Lower lobe of right lung (tissue), 2 donors: ENCODE results near the gene LRRC8C. TPM values are rescaled to one million over a fixed set of nuclear protein-coding genes. Genes with fewer than 3 reads are reported as not detected.

Experiments used
- ATAC-seq, 2 donors: fragments of 200-7000 bp; cut with Tn5 transposase; one replicate each; pipeline ENCODE4 v1.9.1; 2020 to 2022; ENCODE audit warnings: mild to moderate bottlenecking in 2 of 2, moderate library complexity in 2 of 2
- DNase-seq: peaks from one replicate; pipeline ENCODE4 v3.0.0-alpha.2; 2020
- H3K27ac ChIP-seq: fragments of 200-600 bp; one replicate; pipeline ENCODE4 v1.8.0; 2022
- H3K27me3 ChIP-seq: fragments of 200-600 bp; one replicate; pipeline ENCODE4 v1.8.0; 2022; ENCODE audit warnings: low read depth
- H3K36me3 ChIP-seq: fragments of 200-600 bp; one replicate; pipeline ENCODE4 v1.8.0; 2022; ENCODE audit warnings: mild to moderate bottlenecking
- H3K4me1 ChIP-seq: fragments of 200-600 bp; one replicate; pipeline ENCODE4 v1.8.0; 2022
- H3K4me3 ChIP-seq: fragments of 200-600 bp; one replicate; pipeline ENCODE4 v1.8.0; 2022; ENCODE audit warnings: mild to moderate bottlenecking
- H3K9me3 ChIP-seq: fragments of 200-600 bp; one replicate; pipeline ENCODE4 v1.8.0; 2022
- intact Hi-C: fragments of 100-400 bp; cut with DNase I; formaldehyde crosslinking; loops from one replicate; pipeline ENCODE4 v1.11.0; 2022
- total RNA-seq: library from RNA; stranded (reverse); fragmentation: NEBNext Ultra II Directional; extraction: Animal tissue kit (Norgen Biotek cat#: 25700); gene quantifications from one replicate; pipeline ENCODE4 v1.2.1, GENCODE V29; 2021
- TF ChIP-seq, protein P1 (sequence below): fragments of 200-600 bp; IDR thresholded peaks from one replicate; pipeline ENCODE4 v1.8.0; 2022; ENCODE audit warnings: antibody characterized with exemption, mild to moderate bottlenecking
- donor health status: DM: no; HTN: yes; CAD: no; lungs with severe emphysema.

The LRRC8C gene
- total RNA-seq, 1 donor from 2014 or later = 13.0 TPM

DNA sequence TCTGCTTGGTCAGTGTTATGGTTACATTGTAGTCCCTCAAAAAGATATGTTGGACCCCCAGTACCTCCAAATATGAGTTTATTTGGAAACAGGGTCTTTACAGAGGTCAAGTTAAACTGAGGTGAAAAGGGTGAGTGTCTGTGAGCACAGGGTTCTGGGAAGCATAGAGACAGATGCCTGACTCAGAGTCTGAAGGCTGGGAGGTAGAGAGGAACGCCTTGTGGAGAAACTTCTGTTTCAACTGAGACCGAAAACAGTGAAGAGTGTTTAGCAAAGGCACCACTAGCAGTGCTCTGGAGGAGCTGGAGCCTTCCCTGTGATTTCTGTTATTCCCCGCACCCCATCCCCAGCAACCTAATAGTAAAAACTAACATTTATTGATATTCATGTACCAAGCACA is 122.7 kb downstream of the LRRC8C start:
- TF ChIP-seq, protein P1, sequence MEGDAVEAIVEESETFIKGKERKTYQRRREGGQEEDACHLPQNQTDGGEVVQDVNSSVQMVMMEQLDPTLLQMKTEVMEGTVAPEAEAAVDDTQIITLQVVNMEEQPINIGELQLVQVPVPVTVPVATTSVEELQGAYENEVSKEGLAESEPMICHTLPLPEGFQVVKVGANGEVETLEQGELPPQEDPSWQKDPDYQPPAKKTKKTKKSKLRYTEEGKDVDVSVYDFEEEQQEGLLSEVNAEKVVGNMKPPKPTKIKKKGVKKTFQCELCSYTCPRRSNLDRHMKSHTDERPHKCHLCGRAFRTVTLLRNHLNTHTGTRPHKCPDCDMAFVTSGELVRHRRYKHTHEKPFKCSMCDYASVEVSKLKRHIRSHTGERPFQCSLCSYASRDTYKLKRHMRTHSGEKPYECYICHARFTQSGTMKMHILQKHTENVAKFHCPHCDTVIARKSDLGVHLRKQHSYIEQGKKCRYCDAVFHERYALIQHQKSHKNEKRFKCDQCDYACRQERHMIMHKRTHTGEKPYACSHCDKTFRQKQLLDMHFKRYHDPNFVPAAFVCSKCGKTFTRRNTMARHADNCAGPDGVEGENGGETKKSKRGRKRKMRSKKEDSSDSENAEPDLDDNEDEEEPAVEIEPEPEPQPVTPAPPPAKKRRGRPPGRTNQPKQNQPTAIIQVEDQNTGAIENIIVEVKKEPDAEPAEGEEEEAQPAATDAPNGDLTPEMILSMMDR = no peak
- intact Hi-C loops = no loop called here
- DNase-seq (no peak), ATAC-seq (no peak)
- Histone ChIP-seq H3K36me3 (no peaks in the 10 kb centered on the region), H3K9me3 (no peaks in the 10 kb centered on the region), H3K27me3 (no peaks in the 10 kb centered on the region), H3K4me3 (no peak overlapping the region), H3K4me1 (peaks cover 57% of the 10 kb centered on the region), H3K27ac (no peak overlapping the region)

DNA sequence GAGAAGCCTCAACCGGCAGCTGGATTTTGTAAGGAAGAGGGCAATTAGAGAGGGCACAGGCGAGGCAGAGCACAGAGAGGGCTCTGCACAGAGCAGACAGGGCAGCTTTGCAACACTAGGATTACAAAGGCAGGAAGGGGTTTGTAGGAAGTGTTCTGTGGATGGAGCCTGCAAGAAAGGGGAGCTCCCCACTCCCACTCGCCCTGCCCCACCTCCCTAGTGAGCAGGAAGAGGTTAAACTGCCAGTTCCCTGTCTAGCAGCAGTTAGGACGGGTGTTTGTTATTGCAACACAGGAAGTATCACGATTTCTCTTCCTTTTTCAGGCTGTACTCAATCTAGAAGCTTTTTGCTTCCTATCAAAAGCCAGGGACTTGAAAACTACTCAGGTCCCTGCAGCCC is 124.6 kb downstream of the LRRC8C start:
- DNase-seq (peak; percentile 78), ATAC-seq (peak; percentile 59 to 82)
- no peaks in the 10 kb centered on the region for H3K9me3 ChIP-seq
- intact Hi-C loops = no loop called here
- H3K4me3 ChIP-seq = peak overlapping the region; percentile 20
- peak overlapping the region; percentile 64 for H3K27ac ChIP-seq
- no peaks in the 10 kb centered on the region for H3K27me3 ChIP-seq
- H3K4me1 ChIP-seq = peaks cover 75% of the 10 kb centered on the region
- no peaks in the 10 kb centered on the region for H3K36me3 ChIP-seq
- TF ChIP-seq, protein P1 = no peak

DNA sequence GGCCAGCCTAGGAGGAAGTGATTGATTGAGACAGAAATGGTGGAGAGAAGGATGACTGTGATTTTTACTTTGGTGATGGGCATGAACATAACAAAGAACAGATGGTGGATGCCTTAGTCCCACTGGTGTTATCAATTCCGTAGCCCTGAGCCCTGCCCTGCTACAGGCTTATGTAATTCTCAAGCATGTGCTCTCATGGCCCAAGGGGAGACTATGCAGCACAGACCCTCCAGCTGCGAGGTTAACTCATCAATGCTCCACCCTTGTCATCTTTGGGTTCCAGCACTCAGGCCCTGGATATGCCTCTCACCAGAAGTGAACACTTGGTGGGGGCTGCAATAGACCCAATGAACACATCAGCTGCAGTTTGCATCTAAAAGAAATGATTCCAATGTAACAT is 125.2 kb downstream of the LRRC8C start:
- DNase-seq = no peak
- peak overlapping the region; percentile 64 for H3K27ac ChIP-seq

DNA sequence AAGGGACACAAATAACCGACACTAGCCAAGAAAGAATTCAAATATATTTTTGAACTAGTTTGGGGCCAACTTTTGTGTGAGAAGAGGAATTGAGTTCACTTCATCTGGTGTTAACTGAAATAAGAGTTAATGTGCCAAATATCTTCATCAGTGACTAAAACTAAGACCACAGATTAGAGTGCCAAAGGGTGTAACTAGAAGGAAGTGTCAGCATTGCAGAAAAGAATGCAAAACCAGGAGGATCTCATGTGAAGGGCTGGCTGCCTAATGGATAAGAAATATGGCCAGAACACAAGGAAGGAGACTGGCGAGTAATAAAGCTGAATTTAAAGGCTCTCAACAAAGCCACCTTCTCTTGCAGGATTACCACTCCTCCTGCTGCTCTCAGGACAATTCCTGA is 126.1 kb downstream of the LRRC8C start:
- no peak overlapping the region for H3K4me3 ChIP-seq
- intact Hi-C loops = no loop called here
- TF ChIP-seq, protein P1 = no peak
- no peaks in the 10 kb centered on the region for H3K9me3 ChIP-seq
- H3K27ac ChIP-seq = no peak overlapping the region
- ATAC-seq (no peak), DNase-seq (no peak)
- H3K27me3 ChIP-seq = no peaks in the 10 kb centered on the region
- H3K4me1 ChIP-seq = peaks cover 76% of the 10 kb centered on the region
- H3K36me3 ChIP-seq = no peaks in the 10 kb centered on the region

More for the DNA sequence above, 125.2 kb downstream of the LRRC8C start:
- H3K4me3 ChIP-seq = peak overlapping the region; percentile 20
- H3K27me3 ChIP-seq = no peaks in the 10 kb centered on the region
- H3K36me3 ChIP-seq = no peaks in the 10 kb centered on the region
- ATAC-seq = no peak
- H3K9me3 ChIP-seq = no peaks in the 10 kb centered on the region
- TF ChIP-seq, protein P1 = no peak
- intact Hi-C loops = no loop called here
- peaks cover 79% of the 10 kb centered on the region for H3K4me1 ChIP-seq

DNA sequence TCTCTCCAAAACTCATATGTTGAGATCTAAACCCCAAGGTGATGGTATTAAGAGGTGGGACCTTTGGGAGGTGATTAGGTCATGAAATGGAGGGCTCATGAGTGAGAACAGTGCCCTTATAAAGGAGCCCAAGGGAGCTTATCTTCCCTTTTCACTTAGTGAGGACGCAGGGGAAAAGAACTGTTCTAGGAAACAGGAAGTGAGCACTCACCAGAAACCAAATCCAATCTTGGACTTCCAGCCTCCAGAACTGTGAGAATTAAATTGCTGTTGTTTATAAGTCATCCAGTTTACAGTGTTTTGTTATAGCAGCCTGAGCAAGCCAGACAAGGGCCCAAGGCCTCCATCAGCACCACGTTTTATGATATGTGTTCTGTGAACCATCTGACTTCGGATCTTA is 127.6 kb downstream of the LRRC8C start:
- Histone ChIP-seq H3K27ac (peak overlapping the region; percentile 46), H3K36me3 (no peaks in the 10 kb centered on the region), H3K27me3 (no peaks in the 10 kb centered on the region), H3K4me1 (peaks cover 74% of the 10 kb centered on the region), H3K9me3 (no peaks in the 10 kb centered on the region), H3K4me3 (no peak overlapping the region)
- intact Hi-C loops = loop anchor here (10.0 kb wide), 1 partner anchor 136 kb away; no protein-coding TSS in a partner anchor
- DNase-seq (no peak), ATAC-seq (no peak)
- TF ChIP-seq, protein P1 = no peak

DNA sequence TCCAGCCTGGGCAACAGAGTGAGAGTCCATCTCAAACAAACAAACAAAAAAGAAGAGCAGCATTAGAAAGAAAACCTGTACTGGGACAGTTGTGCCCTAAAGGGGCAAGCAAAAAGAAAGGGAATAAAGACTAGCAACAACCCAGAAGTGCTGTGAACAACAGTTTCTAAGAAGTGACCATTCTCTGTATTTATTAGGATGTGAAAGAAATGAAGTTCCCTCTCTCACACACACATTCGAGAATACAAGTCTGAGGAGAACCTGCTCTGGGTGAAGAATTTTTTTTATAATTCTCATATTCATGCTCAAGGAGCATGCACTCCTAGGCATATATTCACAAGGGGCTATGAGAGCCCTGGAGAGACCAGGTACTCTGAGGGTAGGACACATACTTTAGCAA is 128.4 kb downstream of the LRRC8C start:
- Histone ChIP-seq H3K4me1 (peaks cover 67% of the 10 kb centered on the region), H3K27ac (no peak overlapping the region), H3K27me3 (no peaks in the 10 kb centered on the region), H3K9me3 (no peaks in the 10 kb centered on the region), H3K4me3 (no peak overlapping the region), H3K36me3 (no peaks in the 10 kb centered on the region)
- intact Hi-C loops = loop anchor here (10.0 kb wide), 1 partner anchor 137 kb away; no protein-coding TSS in a partner anchor
- DNase-seq (no peak), ATAC-seq (no peak)
- TF ChIP-seq, protein P1 = no peak
